HAP-1 (cell line): ENCODE measurements around the gene SMG6.

Experiments used
- DNase-seq, 2 experiments: peaks; one replicate each; pipeline ENCODE4 v3.0.0-alpha.2; 2016 to 2020; ENCODE audit warnings: low spot score in 2 of 2
- H3K27me3 ChIP-seq: fragments of 250-450 bp; sonication (Bioruptor Pico); 2 replicates; pipeline ENCODE4 v1.5.1; 2020; ENCODE audit warnings: low read depth, mild to moderate bottlenecking, moderate library complexity
- H3K36me3 ChIP-seq: fragments of 250-450 bp; sonication (Bioruptor Pico); replicated peaks from 2 replicates; pipeline ENCODE4 v1.5.1; 2020; ENCODE audit warnings: mild to moderate bottlenecking
- H3K4me1 ChIP-seq: fragments of 250-450 bp; sonication (Bioruptor Pico); 2 replicates; pipeline ENCODE4 v1.5.1; 2020; ENCODE audit warnings: mild to moderate bottlenecking
- H3K4me3 ChIP-seq: fragments of 250-450 bp; sonication (Bioruptor Pico); 2 replicates; pipeline ENCODE4 v1.5.1; 2020; ENCODE audit warnings: mild to moderate bottlenecking, moderate library complexity
- H3K9me3 ChIP-seq: fragments of 250-450 bp; sonication (Bioruptor Pico); 2 replicates; pipeline ENCODE4 v1.5.1; 2020; ENCODE audit warnings: mild to moderate bottlenecking, moderate library complexity
- in situ Hi-C: fragments of 300-500 bp; cut with MboI; formaldehyde crosslinking; loops from 3 replicates; pipeline ENCODE4 v1.14.3; 2020; ENCODE audit warnings: low sequenced_read_pairs, inconsistent platforms, mixed read lengths

The SMG6 gene

GRCh38 chr17:2122641-2123302, 180.8 kb downstream of the SMG6 start:
- H3K9me3 ChIP-seq: no peaks in the 10 kb centered on the region
- no peak overlapping the region for H3K4me3 ChIP-seq
- H3K36me3 ChIP-seq: no peaks in the 10 kb centered on the region
- in situ Hi-C loops: no loop called here
- DNase-seq: no peak
- no peaks in the 10 kb centered on the region for H3K27me3 ChIP-seq
- H3K4me1 ChIP-seq: no peaks in the 10 kb centered on the region

GRCh38 chr17:2120586-2121335, 182.8 kb downstream of the SMG6 start:
- H3K36me3 ChIP-seq: no peaks in the 10 kb centered on the region
- no peaks in the 10 kb centered on the region for H3K27me3 ChIP-seq
- no peaks in the 10 kb centered on the region for H3K9me3 ChIP-seq
- H3K4me1 ChIP-seq: no peaks in the 10 kb centered on the region
- in situ Hi-C loops: no loop called here
- DNase-seq: no peak
- no peak overlapping the region for H3K4me3 ChIP-seq

DNA sequence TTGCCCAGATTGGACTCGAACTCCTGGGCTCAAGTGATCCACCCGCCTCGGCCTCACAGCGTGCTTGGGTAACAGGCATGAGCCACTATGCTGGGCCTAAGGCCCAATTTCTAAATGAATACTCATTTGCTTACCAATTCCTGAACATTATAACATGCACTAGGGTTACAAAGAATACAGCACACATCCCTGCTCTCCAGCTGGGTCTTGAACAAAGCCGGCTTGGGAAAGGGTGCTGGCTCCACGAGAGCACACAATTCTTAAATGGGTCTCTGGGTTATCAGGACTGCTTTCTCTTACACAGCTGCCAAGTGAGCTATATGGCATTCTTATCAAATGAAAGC, 190.3 kb downstream of the SMG6 start:
- no peaks in the 10 kb centered on the region for H3K4me1 ChIP-seq
- in situ Hi-C loops: no loop called here
- H3K36me3 ChIP-seq: no peaks in the 10 kb centered on the region
- DNase-seq: no peak
- no peak overlapping the region for H3K4me3 ChIP-seq
- H3K27me3 ChIP-seq: no peaks in the 10 kb centered on the region
- H3K9me3 ChIP-seq: no peaks in the 10 kb centered on the region

GRCh38 chr17:2111691-2112090, 191.9 kb downstream of the SMG6 start:
- Histone ChIP-seq H3K9me3 (no peaks in the 10 kb centered on the region), H3K4me3 (no peak overlapping the region), H3K4me1 (no peaks in the 10 kb centered on the region), H3K36me3 (no peaks in the 10 kb centered on the region), H3K27me3 (no peaks in the 10 kb centered on the region)
- in situ Hi-C loops: no loop called here
- DNase-seq: no peak

GRCh38 chr17:2110436-2110835, 193.1 kb downstream of the SMG6 start:
- in situ Hi-C loops: no loop called here
- DNase-seq: no peak
- no peaks in the 10 kb centered on the region for H3K4me1 ChIP-seq
- no peak overlapping the region for H3K4me3 ChIP-seq
- H3K9me3 ChIP-seq: no peaks in the 10 kb centered on the region
- H3K27me3 ChIP-seq: no peaks in the 10 kb centered on the region
- H3K36me3 ChIP-seq: no peaks in the 10 kb centered on the region

GRCh38 chr17:2108170-2108569, 195.4 kb downstream of the SMG6 start:
- Histone ChIP-seq H3K9me3 (no peaks in the 10 kb centered on the region), H3K27me3 (no peaks in the 10 kb centered on the region), H3K4me3 (no peak overlapping the region), H3K4me1 (peaks cover 2% of the 10 kb centered on the region; the same call in 1 of the 2 replicates), H3K36me3 (no peaks in the 10 kb centered on the region)
- no peak for DNase-seq
- in situ Hi-C loops: no loop called here

- no peak for DNase-seq
- in situ Hi-C loops: no loop called here
- Histone ChIP-seq H3K4me1 (peaks cover 5% of the 10 kb centered on the region), H3K4me3 (no peak overlapping the region), H3K36me3 (no peaks in the 10 kb centered on the region), H3K9me3 (no peaks in the 10 kb centered on the region), H3K27me3 (no peaks in the 10 kb centered on the region)
Observed at GRCh38 chr17:2107506-2107905, 196.1 kb downstream of the SMG6 start.

- no peak overlapping the region for H3K4me3 ChIP-seq
- no peaks in the 10 kb centered on the region for H3K27me3 ChIP-seq
- no peaks in the 10 kb centered on the region for H3K9me3 ChIP-seq
- in situ Hi-C loops: no loop called here
- H3K4me1 ChIP-seq: peaks cover 5% of the 10 kb centered on the region
- no peaks in the 10 kb centered on the region for H3K36me3 ChIP-seq
- DNase-seq: no peak
Observed at GRCh38 chr17:2107050-2107449, 196.5 kb downstream of the SMG6 start.

GRCh38 chr17:2106308-2106955, 197.2 kb downstream of the SMG6 start:
- no peaks in the 10 kb centered on the region for H3K36me3 ChIP-seq
- peaks cover 5% of the 10 kb centered on the region for H3K4me1 ChIP-seq
- in situ Hi-C loops: no loop called here
- H3K9me3 ChIP-seq: no peaks in the 10 kb centered on the region
- DNase-seq: no peak
- H3K27me3 ChIP-seq: no peaks in the 10 kb centered on the region
- no peak overlapping the region for H3K4me3 ChIP-seq

DNA sequence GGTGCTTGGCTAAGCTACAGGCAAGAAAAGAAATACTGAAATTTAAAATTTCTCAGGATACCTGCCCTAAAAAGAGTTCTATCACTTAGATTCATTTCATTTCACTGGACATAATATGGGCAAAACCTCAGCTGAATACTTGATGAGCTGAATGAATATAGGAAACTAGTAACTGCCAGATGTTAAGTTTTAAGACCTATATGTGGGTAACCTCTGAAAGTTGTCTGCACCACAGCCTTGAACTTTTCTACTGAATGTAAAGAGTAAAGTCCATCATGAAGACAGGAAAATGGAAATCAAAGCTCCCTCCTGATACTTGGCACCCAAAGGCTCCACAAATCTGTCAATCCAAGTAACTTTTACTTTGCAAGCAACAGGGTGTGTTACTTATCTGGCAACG, 197.9 kb downstream of the SMG6 start:
- H3K27me3 ChIP-seq: no peaks in the 10 kb centered on the region
- peaks cover 5% of the 10 kb centered on the region for H3K4me1 ChIP-seq
- in situ Hi-C loops: no loop called here
- H3K4me3 ChIP-seq: no peak overlapping the region
- H3K36me3 ChIP-seq: no peaks in the 10 kb centered on the region
- DNase-seq: no peak
- H3K9me3 ChIP-seq: no peaks in the 10 kb centered on the region

DNA sequence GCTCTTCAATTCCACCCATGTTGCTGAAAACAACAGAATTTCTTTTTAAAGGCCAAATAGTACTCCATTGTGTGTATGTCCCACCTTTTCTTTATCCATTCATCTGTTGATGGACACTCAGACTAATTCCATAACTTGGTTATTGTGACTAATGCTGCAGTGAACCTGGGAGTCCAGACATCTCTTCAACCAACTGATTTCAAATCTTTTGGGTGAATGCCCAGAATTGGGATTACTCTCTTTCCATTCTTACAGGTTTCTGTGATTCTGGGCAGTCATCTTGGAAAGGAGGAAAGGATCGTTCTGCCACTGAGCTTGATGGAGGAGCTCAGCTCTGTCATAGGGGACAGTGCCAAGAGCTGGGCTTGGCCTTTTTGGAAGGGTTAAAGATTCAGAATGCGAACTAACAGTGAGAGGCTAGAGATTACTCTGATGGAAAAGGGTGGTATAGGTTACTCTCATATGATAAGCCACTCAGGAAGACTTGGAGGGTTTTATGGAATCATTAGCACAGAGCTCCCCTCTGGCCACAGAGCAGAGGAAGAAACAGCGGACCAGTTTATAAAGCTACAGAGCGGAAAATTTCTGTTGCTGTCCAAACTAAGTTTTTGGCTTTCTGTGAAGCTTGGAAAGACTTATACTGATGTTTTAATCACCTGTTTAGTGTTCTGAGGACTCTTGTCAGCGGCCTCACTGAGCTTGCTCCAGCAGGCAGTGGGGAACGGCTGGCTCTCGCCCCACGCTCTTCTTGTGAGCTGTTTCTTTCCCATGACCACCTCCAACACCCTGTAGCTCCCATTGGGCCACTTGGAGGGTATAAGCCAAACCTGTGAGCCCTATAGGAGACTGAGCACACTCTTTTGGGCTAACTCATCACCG, 200.4 kb downstream of the SMG6 start:
- in situ Hi-C loops: no loop called here
- Histone ChIP-seq H3K9me3 (no peaks in the 10 kb centered on the region), H3K4me1 (peaks cover 5% of the 10 kb centered on the region), H3K27me3 (no peaks in the 10 kb centered on the region), H3K36me3 (no peaks in the 10 kb centered on the region), H3K4me3 (no peak overlapping the region)
- DNase-seq: peak; percentile 46 to 80

- Histone ChIP-seq H3K4me3 (no peak overlapping the region), H3K9me3 (no peaks in the 10 kb centered on the region), H3K4me1 (peaks cover 5% of the 10 kb centered on the region), H3K36me3 (no peaks in the 10 kb centered on the region), H3K27me3 (no peaks in the 10 kb centered on the region)
- in situ Hi-C loops: no loop called here
- peak in 1 of 2 experiments; percentile 31 for DNase-seq
Observed at GRCh38 chr17:2101448-2102257, 201.9 kb downstream of the SMG6 start.

DNA sequence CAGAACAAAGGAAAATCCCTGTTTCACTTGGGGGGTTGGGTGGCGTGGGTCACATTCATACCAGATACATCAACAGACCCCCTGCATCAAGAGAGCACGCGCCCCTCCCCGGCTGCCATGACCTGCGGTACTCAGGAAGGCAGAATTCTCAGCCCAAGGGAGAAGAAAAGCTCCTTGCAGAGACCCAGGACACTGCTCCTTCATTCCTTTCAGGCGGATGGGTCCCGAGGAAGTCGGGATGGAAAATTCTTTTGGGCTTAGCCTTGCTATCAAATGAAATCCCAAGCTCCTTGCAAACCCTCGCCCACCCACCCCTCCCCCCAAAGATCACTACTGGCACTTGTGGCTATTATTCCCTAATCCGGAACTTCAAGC, 208.1 kb downstream of the SMG6 start:
- Histone ChIP-seq H3K27me3 (no peaks in the 10 kb centered on the region), H3K4me3 (no peak overlapping the region), H3K36me3 (no peaks in the 10 kb centered on the region), H3K4me1 (no peaks in the 10 kb centered on the region), H3K9me3 (no peaks in the 10 kb centered on the region)
- in situ Hi-C loops: no loop called here
- DNase-seq: no peak
